Gastrocnemius medialis (tissue), 4 donors: ENCODE data around the gene FGF1. TPM values are rescaled to one million over a fixed set of nuclear protein-coding genes. Genes with fewer than 3 reads are reported as not detected.

ENCODE experiments used
- ATAC-seq, 2 donors: fragments of 150-250 bp; one replicate each; pipeline ENCODE4 v1.9.1; 2016
- DNase-seq, 2 donors: peaks; one replicate each; pipeline ENCODE4 v3.0.0-alpha.2; 2019
- H3K27ac ChIP-seq, 4 donors: fragments of 200-600 bp; sonication (generic); 1 replicate in 1 of 4; 2 replicates in 3 of 4; pipeline ENCODE4 v1.5.1; 2016 to 2018; ENCODE audit warnings: mild to moderate bottlenecking in 2 of 4, moderate library complexity in 1 of 4
- H3K27me3 ChIP-seq, 3 donors: fragments of 200-600 bp; sonication (generic) in 2 of 3; 1 replicate in 1 of 3; 2 replicates in 2 of 3; pipeline versions ENCODE4 v1.5.1 to v1.6.0; 2016 to 2019; ENCODE audit warnings: mild to moderate bottlenecking in 1 of 3, moderate library complexity in 1 of 3
- H3K36me3 ChIP-seq, 2 donors: fragments of 200-600 bp; sonication (generic) in 1 of 2; one replicate each; pipeline ENCODE4 v1.5.1; 2017 to 2018
- H3K4me1 ChIP-seq, 2 donors: fragments of 200-600 bp; sonication (generic) in 1 of 2; one replicate each; pipeline ENCODE4 v1.5.1; 2016 to 2017; ENCODE audit warnings: mild to moderate bottlenecking in 2 of 2
- H3K4me3 ChIP-seq, 4 donors: fragments of 200-600 bp; sonication (generic) in 3 of 4; 1 replicate in 1 of 4; 2 replicates in 3 of 4; pipeline ENCODE4 v1.5.1; 2016 to 2019; ENCODE audit warnings: mild to moderate bottlenecking in 2 of 4
- H3K9me3 ChIP-seq, 3 donors: fragments of 200-600 bp; sonication (generic) in 2 of 3; 1 replicate in 1 of 3; 2 replicates in 2 of 3; pipeline ENCODE4 v1.5.1; 2016 to 2019
- POLR2A ChIP-seq, 2 donors: fragments of 450-650 bp; IDR thresholded peaks; one replicate each; pipeline ENCODE4 v1.6.1; 2017; ENCODE audit warnings: antibody characterized with exemption in 2 of 2, mild to moderate bottlenecking in 2 of 2, moderate library complexity in 2 of 2
- in situ Hi-C, 4 donors: fragments of 200-750 bp; cut with MboI; loops; one replicate each; pipeline versions ENCODE4 v1.15.0 to v1.8.0; 2017; ENCODE audit warnings: low sequenced_read_pairs in 4 of 4
- intact Hi-C: fragments of 100-400 bp; cut with DNase I; formaldehyde crosslinking; loops from one replicate; pipeline ENCODE4 v1.15.1; 2023; ENCODE audit warnings: low total_unique reads
- total RNA-seq, 4 donors: library from RNA; depleted of rRNA; stranded (reverse); fragments of >200 nt; gene quantifications; one replicate each; pipeline versions ENCODE4 v1.1.0 to v1.2.3, GENCODE V29; 2016
- TF ChIP-seq, protein P1 (sequence below), 5 experiments: fragments of 450-650 bp in 3 of 5; fragments of 200-600 bp in 2 of 5; sonication (generic) in 2 of 5; IDR thresholded peaks in 4 of 5; conservative IDR thresholded peaks in 1 of 5; 1 replicate in 4 of 5; 2 replicates in 1 of 5; pipeline ENCODE4 v1.5.1; 2016 to 2019; ENCODE audit warnings: antibody characterized with exemption in 5 of 5, mild to moderate bottlenecking in 3 of 5, moderate library complexity in 3 of 5

FGF1 gene
- total RNA-seq, 4 donors from 2014 or later: 0.41 to 2.1 (median 1.2) TPM

DNA sequence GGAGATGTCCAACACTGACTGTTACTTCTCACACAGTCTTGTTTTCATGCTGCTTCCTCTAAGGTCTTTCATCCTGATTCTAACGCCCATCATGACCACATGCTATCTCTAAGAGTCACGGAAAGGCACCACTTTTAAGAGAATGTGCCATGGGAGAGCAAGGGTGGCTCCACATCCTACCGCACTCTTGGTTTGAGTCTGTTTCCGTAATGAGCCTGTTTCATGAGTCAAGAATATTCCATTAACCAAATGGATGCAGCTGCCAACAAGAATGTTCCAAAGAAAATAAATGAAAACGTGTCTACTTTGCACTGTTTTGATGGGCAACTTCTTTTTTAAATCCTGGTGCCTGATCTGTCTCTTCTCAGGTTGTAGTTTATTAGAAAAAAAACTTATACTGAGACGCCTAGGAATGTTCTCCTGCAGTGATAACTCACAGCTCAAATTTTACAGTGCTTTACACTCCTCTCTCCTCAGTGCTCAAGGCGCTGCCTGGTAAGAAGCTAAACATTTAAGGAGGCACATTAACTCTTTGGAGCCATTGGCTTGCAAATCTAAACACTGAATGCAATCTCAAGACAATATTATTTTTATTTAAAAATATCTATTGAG, 124.3 kb downstream of the FGF1 start:
- Histone ChIP-seq H3K27me3 (no peaks in the 10 kb centered on the region), H3K9me3 (no peaks in the 10 kb centered on the region), H3K27ac (no peak overlapping the region), H3K36me3 (no peaks in the 10 kb centered on the region), H3K4me3 (no peak overlapping the region), H3K4me1 (no peaks in the 10 kb centered on the region)
- DNase-seq (no peak), ATAC-seq (no peak)
- in situ Hi-C loops (loop anchor here in 2 of 4 donors (25.0 kb wide), 2 partner anchors 399 to 574 kb away; no protein-coding TSS in a partner anchor), intact Hi-C loops (no loop called here)
- TF ChIP-seq POLR2A (IDR thresholded peaks at IDR 0.05): no peak
- TF ChIP-seq, protein P1, sequence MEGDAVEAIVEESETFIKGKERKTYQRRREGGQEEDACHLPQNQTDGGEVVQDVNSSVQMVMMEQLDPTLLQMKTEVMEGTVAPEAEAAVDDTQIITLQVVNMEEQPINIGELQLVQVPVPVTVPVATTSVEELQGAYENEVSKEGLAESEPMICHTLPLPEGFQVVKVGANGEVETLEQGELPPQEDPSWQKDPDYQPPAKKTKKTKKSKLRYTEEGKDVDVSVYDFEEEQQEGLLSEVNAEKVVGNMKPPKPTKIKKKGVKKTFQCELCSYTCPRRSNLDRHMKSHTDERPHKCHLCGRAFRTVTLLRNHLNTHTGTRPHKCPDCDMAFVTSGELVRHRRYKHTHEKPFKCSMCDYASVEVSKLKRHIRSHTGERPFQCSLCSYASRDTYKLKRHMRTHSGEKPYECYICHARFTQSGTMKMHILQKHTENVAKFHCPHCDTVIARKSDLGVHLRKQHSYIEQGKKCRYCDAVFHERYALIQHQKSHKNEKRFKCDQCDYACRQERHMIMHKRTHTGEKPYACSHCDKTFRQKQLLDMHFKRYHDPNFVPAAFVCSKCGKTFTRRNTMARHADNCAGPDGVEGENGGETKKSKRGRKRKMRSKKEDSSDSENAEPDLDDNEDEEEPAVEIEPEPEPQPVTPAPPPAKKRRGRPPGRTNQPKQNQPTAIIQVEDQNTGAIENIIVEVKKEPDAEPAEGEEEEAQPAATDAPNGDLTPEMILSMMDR (IDR thresholded peaks at IDR 0.05 in 4 of 5, conservative IDR thresholded peaks at IDR 0.05 in 1 of 5): no peak

DNA sequence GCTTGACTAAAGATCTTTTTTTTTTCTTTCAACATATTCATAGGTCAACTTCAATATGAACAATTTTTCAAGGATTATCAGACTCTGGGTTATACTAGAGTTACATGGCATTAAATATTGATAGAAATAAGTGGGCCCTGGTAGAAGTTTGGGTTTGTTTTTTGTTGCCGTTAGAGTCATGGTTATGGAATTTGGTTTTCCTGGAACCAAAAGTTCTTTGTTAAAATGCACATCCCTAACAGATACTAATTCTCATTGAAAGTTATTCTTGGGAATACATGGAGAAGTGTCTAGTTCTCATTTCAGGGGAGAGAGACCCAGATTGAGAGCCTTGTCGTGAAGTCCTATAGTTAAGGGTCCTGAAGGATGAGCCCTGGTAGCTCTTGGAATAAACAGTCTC, 124.9 kb downstream of the FGF1 start:
- intact Hi-C loops: no loop called here
- H3K36me3 ChIP-seq: no peaks in the 10 kb centered on the region
- no peak overlapping the region for H3K4me3 ChIP-seq
- no peak for DNase-seq
- no peaks in the 10 kb centered on the region for H3K9me3 ChIP-seq
- in situ Hi-C loops: loop anchor here in 2 of 4 donors (25.0 kb wide), 2 partner anchors 399 to 574 kb away; no protein-coding TSS in a partner anchor
- TF ChIP-seq POLR2A (IDR thresholded peaks at IDR 0.05): no peak
- TF ChIP-seq, protein P1 (IDR thresholded peaks at IDR 0.05 in 4 of 5, conservative IDR thresholded peaks at IDR 0.05 in 1 of 5): no peak
- no peak for ATAC-seq
- no peaks in the 10 kb centered on the region for H3K4me1 ChIP-seq
- no peaks in the 10 kb centered on the region for H3K27me3 ChIP-seq
- no peak overlapping the region for H3K27ac ChIP-seq

DNA sequence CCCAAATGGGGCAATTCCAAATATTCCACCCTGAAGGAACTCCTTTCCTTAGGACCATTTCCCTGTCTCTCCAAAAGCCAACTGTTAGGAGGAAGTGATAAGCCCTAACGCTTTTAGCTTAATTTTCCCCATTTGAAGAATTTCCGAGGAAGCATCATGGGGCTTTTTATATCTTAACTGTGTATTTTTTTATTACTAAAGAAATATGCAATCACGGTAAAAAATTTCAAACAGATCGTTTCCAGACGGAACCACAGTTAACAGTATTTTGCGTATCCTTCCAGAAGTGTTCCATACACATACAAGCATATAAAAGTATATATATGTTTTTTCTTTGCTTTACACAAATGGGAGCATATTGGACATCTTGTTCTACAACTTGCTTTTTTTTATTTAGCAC, 133.8 kb downstream of the FGF1 start:
- H3K36me3 ChIP-seq: no peaks in the 10 kb centered on the region
- in situ Hi-C loops: loop anchor here in 3 of 4 donors (10.0 to 25.0 kb wide), 3 partner anchors 390 to 565 kb away; no protein-coding TSS in a partner anchor

DNA sequence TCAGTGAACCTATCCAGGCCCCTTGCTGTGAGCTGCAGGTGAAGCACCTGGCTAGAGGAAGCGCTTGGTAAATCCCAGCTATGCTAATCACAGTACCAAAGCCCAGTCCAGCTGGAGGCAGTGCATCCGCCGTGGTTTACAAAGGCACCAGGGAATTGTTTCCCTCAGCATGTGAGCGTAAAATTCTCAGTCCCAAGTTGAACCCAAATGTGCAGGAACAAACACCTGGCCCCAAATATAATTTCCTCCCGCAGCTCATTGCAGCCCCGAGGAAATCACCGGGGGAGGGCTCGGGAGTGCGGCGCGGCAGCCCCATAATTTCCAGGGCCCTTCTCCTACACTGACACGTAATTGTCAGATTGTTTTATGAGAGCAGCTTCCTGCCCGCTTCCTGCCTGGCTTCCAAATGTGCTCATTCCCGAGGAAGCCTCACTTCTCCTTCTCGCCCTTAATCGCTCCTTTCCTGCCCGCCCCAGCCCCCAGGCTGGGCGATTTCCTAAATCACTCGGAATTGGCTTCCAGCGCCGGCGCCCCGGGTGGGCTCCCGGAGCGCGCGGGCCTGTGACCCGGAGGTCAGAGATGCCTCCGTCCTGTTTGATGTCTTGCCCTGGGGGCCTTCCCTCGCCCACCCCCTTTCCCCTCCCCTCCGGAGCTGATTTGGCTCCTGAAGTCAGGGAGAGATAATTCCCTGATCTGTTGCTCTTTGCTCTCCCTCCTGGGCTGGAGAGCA, 134.4 kb downstream of the FGF1 start:
- in situ Hi-C loops: loop anchor here in 3 of 4 donors (10.0 to 25.0 kb wide), 3 partner anchors 389 to 564 kb away; no protein-coding TSS in a partner anchor
- intact Hi-C loops: no loop called here
- H3K36me3 ChIP-seq: no peaks in the 10 kb centered on the region

More for the DNA sequence above, 133.8 kb downstream of the FGF1 start:
- peaks cover 3 to 13% (median 7%) of the 10 kb centered on the region in 3 donors for H3K27me3 ChIP-seq
- H3K4me3 ChIP-seq: peak overlapping the region in 3 of 4 donors; percentile 34 to 39 (median 38)
- ATAC-seq (no peak), DNase-seq (no peak)
- peak overlapping the region in 2 of 4 donors; percentile 29 to 45 for H3K27ac ChIP-seq
- TF ChIP-seq, protein P1 (IDR thresholded peaks at IDR 0.05 in 4 of 5, conservative IDR thresholded peaks at IDR 0.05 in 1 of 5): no peak
- TF ChIP-seq POLR2A (IDR thresholded peaks at IDR 0.05): no peak
- peaks cover 0 to 8% of the 10 kb centered on the region in 2 donors for H3K4me1 ChIP-seq
- no peaks in the 10 kb centered on the region for H3K9me3 ChIP-seq
- intact Hi-C loops: no loop called here

More for the DNA sequence above, 134.4 kb downstream of the FGF1 start:
- Histone ChIP-seq H3K27me3 (peaks cover 3 to 13% (median 7%) of the 10 kb centered on the region in 3 donors), H3K9me3 (no peaks in the 10 kb centered on the region), H3K4me1 (peaks cover 0 to 8% of the 10 kb centered on the region in 2 donors), H3K4me3 (peak overlapping the region; percentile 34 to 39 (median 36)), H3K27ac (peak overlapping the region; percentile 16 to 48 (median 37))
- TF ChIP-seq POLR2A (IDR thresholded peaks at IDR 0.05): no peak
- TF ChIP-seq, protein P1 (IDR thresholded peaks at IDR 0.05 in 4 of 5, conservative IDR thresholded peaks at IDR 0.05 in 1 of 5): no peak
- peak in 1 of 2 donors; percentile 40 for ATAC-seq
- no peak for DNase-seq
